Activated T-cell treated with anti-CD3 and anti-CD28 coated beads, Interleukin-2, amount 50 U/mL, for 24 hours (primary cell): ENCODE data around the gene PPP3R1.

Source experiments
- DNase-seq: peaks from one replicate; pipeline ENCODE4 v3.0.0-alpha.2; 2020
- H3K27ac Mint-ChIP-seq: 2 replicates; pipeline ENCODE4 v1.8.0; 2020; ENCODE audit warnings: mild to moderate bottlenecking, mixed read lengths
- H3K27me3 Mint-ChIP-seq: 2 replicates; pipeline ENCODE4 v1.8.0; 2020; ENCODE audit warnings: mixed read lengths
- H3K36me3 Mint-ChIP-seq: 2 replicates; pipeline ENCODE4 v1.8.0; 2020; ENCODE audit warnings: low read depth, mixed read lengths
- H3K4me1 Mint-ChIP-seq: 2 replicates; pipeline ENCODE4 v1.8.0; 2020; ENCODE audit warnings: low read depth, mixed read lengths
- H3K4me3 Mint-ChIP-seq: 2 replicates; pipeline ENCODE4 v1.8.0; 2020; ENCODE audit warnings: mild to moderate bottlenecking, moderate library complexity, mixed read lengths
- H3K9me3 Mint-ChIP-seq: 2 replicates; pipeline ENCODE4 v1.8.0; 2020; ENCODE audit warnings: mixed read lengths

PPP3R1 gene

DNA sequence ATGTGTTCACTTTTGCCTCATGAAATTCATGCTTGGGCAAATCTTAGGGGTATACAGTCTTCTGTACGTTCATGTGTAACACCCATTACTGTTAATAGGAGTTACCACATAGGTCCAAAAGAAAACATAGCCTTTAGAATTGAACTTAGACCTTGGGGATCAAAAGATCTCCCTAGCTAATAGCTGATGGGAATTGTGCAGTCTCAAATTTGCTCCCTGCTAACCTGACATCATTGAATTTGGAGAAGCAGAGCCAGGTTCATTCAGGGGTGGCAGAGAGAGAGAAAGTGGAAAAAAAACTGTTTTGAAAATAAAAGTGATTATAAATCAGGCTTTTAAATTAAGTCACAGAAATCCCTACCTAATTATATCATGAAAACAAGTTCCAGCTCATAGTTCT, 28.0 kb upstream of the PPP3R1 start:
- no peak for DNase-seq
- H3K9me3 Mint-ChIP-seq, result no peaks in the 10 kb centered on the region
- peaks cover 5% of the 10 kb centered on the region for H3K4me1 Mint-ChIP-seq
- H3K27ac Mint-ChIP-seq, result no peak overlapping the region
- H3K4me3 Mint-ChIP-seq, result no peak overlapping the region
- H3K27me3 Mint-ChIP-seq, result peaks cover 28% of the 10 kb centered on the region
- no peaks in the 10 kb centered on the region for H3K36me3 Mint-ChIP-seq

DNA sequence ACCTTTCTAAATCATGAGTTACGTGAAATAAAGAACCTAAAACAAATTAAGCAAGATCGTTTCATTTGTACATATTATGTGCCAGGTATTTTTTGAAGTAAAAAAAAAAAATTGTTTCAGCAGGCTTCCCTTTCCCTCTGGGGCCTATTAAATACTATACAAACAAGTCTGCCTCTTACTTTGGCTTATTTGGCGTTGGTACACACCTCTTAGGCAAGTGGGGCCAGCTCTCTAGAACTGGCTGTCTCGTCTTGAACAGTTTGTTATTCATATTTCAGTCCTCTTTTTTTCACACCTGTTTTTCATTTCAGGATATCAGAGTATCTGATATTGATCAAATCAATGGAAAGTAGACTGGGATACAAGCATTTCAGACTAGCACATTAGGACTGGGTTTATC, 27.4 kb upstream of the PPP3R1 start:
- Mint-ChIP-seq H3K27ac (no peak overlapping the region), H3K36me3 (no peaks in the 10 kb centered on the region), H3K9me3 (no peaks in the 10 kb centered on the region), H3K27me3 (peaks cover 28% of the 10 kb centered on the region), H3K4me1 (peaks cover 5% of the 10 kb centered on the region), H3K4me3 (no peak overlapping the region)
- no peak for DNase-seq

DNA sequence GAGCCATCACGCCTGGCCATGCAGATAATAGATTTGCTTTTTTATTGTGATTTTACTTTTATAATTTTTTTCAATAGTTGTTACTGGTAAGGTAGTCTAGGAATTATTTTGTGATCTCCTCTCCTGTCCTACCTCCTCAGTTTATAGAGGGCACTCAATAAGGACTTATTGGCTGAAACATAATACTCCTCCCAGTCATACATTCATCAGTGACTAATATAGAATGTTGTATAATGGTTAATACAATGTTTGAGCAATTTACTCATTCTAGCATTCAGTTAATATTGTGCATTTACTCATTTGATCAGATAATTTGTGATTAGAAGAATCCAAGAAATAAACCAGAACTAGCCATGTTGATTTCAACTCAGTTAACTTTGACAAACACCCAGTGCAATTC, 25.8 kb upstream of the PPP3R1 start:
- H3K4me1 Mint-ChIP-seq, result peaks cover 5% of the 10 kb centered on the region
- peaks cover 21% of the 10 kb centered on the region for H3K27me3 Mint-ChIP-seq
- H3K36me3 Mint-ChIP-seq, result no peaks in the 10 kb centered on the region
- no peak overlapping the region for H3K4me3 Mint-ChIP-seq
- DNase-seq, result no peak
- H3K27ac Mint-ChIP-seq, result no peak overlapping the region
- H3K9me3 Mint-ChIP-seq, result no peaks in the 10 kb centered on the region

DNA sequence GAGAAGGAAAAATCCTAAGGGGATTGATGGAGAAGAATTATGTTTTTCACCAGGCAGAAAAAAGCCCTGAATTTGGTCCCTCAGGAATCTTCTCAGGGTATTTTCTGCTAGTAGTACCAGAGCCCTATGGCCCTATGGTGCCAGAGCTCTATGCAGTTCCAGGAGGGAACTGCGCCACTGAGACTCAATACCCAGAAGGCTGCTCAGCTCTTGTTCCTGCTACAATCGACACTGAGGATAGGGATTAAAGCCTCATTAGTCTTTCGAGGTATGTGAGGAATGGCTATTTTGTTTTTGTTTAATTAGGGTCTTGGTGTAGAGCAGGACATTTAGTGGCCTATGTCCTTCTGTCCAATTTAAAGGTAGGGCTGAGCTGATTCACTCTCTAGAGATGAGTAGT, 21.7 kb upstream of the PPP3R1 start:
- Mint-ChIP-seq H3K36me3 (no peaks in the 10 kb centered on the region), H3K27ac (no peak overlapping the region), H3K4me3 (no peak overlapping the region), H3K9me3 (no peaks in the 10 kb centered on the region), H3K4me1 (no peaks in the 10 kb centered on the region), H3K27me3 (peaks cover 10% of the 10 kb centered on the region)
- no peak for DNase-seq

DNA sequence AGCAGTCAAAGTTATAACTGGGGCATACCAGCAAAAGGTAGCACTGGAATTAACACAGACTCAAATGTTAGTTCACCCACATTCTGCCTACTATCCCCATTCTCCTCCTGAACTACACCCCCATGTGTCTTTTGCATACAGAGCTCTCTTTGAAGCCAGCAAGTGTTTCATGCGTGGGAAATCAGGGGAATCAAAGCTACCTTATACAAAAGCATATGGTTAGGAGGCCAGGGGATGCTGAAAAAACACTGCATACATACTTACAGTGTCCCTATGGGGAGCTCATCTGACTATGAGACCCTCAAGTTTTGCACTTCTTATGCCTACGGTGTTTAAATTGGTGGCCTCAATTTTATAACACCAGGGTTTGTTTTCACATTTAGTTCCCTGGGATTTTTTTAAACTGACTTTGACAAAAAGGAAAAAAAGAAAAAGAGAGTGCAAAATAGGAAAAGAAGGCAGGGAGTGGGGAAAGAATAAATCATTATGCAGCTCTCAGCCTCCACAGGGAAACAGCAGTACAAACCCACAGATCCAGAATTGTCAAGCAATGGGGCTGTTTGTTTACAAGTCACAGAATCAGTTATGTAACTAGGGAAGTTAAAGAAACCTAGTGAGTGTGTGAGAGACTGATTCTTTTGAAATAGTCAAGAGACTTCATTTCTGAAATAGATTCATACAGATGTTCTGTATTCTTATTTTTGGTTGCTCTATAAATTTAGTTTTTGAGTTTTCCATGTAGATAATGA, 20.1 kb upstream of the PPP3R1 start:
- Mint-ChIP-seq H3K4me3 (no peak overlapping the region), H3K9me3 (no peaks in the 10 kb centered on the region), H3K36me3 (no peaks in the 10 kb centered on the region), H3K27me3 (peaks cover 8% of the 10 kb centered on the region), H3K4me1 (no peaks in the 10 kb centered on the region), H3K27ac (no peak overlapping the region)
- DNase-seq, result no peak

DNA sequence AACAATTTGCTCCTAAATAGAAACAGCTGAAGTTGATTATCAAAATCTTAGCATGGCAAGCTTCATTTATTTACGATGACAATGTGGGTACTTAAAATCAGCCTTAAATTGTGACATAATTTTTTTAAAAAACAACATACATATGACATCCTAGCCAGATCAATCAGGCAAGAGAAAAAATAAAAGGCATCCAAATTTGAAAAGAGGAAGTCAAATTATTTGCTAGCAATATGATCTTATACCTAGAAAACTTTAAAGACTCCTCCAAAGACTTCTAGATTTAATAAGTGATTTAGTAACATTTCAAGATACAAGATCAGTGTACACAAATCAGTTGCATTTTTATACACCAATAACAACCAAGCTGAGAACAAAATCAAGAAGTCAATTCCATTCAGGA, 14.3 kb upstream of the PPP3R1 start:
- Mint-ChIP-seq H3K36me3 (no peaks in the 10 kb centered on the region), H3K27me3 (no peaks in the 10 kb centered on the region), H3K4me1 (no peaks in the 10 kb centered on the region), H3K4me3 (no peak overlapping the region), H3K27ac (no peak overlapping the region), H3K9me3 (no peaks in the 10 kb centered on the region)
- DNase-seq, result no peak

DNA sequence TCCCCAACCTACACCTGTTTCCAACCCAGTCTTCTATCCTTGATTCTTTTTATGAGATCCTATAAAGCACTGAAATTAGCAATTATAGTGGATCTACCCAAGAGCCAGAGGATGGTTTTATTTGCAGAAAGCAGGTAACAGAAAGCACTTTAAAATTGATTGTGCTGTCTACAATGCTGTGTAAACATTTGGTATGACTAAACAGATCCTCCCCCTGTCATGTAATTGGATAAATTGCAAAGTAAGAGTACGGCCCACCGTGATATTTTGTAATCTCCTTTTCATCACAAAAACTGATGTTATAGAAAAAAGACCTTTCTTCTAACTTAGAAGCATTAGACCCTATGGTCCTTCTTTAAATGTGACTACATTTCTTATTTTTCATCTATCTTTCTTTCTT, 11.3 kb upstream of the PPP3R1 start:
- no peak overlapping the region for H3K4me3 Mint-ChIP-seq
- no peak overlapping the region for H3K27ac Mint-ChIP-seq
- H3K27me3 Mint-ChIP-seq, result no peaks in the 10 kb centered on the region
- H3K9me3 Mint-ChIP-seq, result no peaks in the 10 kb centered on the region
- H3K4me1 Mint-ChIP-seq, result no peaks in the 10 kb centered on the region
- no peak for DNase-seq
- no peaks in the 10 kb centered on the region for H3K36me3 Mint-ChIP-seq

DNA sequence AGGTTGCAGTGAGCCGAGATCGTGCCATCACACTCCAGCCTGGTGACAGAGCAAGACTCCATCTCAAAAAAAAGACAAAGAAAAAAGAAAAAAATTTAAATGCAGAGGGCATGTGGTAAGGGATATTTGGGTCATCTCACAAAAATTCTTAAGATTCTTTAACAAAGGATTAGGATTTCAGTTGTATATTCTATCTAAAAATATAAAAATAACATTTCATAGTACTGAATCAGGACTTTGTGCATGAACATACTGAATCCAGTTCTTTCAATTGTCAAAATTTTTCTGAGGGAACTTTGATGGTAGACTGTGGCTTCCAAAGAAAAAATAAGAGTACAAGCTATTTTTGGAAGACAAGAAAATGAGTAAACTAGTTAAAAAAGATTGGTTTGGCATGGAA, 6.5 kb upstream of the PPP3R1 start:
- peaks cover 24% of the 10 kb centered on the region for H3K4me1 Mint-ChIP-seq
- no peaks in the 10 kb centered on the region for H3K9me3 Mint-ChIP-seq
- no peaks in the 10 kb centered on the region for H3K36me3 Mint-ChIP-seq
- no peak overlapping the region for H3K4me3 Mint-ChIP-seq
- no peak for DNase-seq
- no peak overlapping the region for H3K27ac Mint-ChIP-seq
- H3K27me3 Mint-ChIP-seq, result no peaks in the 10 kb centered on the region

DNA sequence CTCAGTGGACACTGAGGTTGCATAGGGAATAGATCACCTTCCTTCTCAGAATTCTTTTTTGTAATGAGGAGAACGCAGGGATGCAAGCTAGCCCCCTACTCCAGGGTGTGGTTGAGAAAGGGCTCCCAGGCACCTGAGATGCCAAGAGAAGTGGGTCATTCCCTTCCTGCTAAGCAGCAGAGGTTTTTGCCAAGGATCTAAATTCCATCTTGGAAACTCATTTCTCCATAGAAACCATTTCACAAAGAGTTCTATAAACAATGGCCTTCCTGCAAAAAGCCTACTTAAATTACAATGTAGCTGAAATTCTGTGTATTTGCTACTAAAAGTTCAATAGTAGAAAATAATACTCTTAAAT, 3.7 kb upstream of the PPP3R1 start:
- no peak for DNase-seq
- no peaks in the 10 kb centered on the region for H3K27me3 Mint-ChIP-seq
- no peaks in the 10 kb centered on the region for H3K9me3 Mint-ChIP-seq
- no peak overlapping the region for H3K27ac Mint-ChIP-seq
- peaks cover 14% of the 10 kb centered on the region for H3K36me3 Mint-ChIP-seq
- H3K4me1 Mint-ChIP-seq, result peaks cover 30% of the 10 kb centered on the region
- H3K4me3 Mint-ChIP-seq, result no peak overlapping the region

DNA sequence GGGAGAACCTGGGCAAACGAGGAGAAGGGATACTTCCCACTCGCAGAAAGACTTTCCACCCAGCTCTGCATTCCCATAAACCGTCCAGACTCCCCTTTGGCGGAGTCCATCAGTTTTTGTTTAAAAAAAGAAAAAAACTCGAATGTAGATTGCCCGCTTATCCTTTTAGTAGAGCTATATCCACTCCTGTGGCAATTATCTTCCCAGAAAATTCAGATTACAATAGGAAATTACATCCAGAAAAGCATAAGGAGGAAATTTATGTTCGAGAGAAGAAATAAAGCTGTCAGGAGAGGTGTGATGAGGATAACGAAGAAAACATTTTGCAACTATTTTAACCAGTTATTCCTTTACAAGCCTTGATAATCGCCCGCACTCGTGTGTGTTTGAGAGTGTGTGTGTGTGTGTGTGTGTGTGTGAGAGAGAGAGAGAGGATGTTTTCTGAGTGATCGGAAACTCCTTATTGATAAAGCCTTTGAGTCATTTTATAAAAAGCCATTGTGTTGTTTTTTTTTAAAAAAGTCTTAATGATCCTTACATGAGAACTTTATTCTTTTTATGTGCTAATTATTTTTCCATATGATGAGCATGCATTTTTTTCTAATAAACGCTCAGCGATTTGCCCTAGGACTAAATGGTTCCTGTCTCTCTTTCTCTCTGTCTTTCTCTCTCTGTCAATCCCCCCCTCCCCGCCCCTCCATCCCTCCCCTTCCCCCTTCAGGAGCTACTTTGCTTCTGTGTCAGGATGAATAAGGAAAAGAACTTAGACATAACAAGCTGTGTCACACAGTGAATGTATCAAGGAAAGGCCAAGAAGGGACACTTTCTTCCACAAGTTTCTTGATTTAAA, 1.1 kb upstream of the PPP3R1 start:
- no peak for DNase-seq
- Mint-ChIP-seq H3K4me3 (peak overlapping the region; percentile 98), H3K9me3 (no peaks in the 10 kb centered on the region), H3K27me3 (no peaks in the 10 kb centered on the region), H3K36me3 (peaks cover 31% of the 10 kb centered on the region), H3K4me1 (peaks cover 41% of the 10 kb centered on the region), H3K27ac (peak overlapping the region; percentile 99)

DNA sequence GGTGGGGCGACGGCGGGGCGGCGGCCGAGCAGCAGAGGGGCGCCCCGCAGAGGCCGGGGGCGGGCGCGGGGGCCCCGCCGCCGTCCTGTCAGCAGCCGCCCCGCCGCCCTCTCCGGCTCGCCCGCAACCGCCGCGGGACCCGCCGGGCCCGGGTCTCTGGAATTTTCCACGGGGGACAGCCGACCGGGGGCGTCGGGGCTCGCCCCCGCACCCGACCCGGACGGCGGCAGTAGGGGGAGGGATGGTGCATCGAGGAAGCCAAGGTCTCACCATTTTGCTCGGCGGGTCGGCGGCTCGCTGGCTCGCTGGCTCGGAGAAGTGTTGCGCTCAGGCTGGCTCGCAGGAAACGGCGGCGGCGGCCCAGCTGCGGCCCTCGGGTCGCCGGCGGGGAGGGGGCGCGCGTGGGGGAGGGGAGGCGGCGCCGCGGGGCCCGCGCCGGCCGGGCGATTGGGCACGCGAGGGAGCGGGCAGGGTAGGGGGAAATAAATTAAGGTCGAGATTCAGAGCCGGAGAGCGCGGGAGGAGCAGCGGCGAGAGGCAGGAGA, 405 bp downstream of the PPP3R1 start:
- Mint-ChIP-seq H3K27ac (peak overlapping the region; percentile 97), H3K36me3 (peaks cover 31% of the 10 kb centered on the region), H3K9me3 (no peaks in the 10 kb centered on the region), H3K27me3 (no peaks in the 10 kb centered on the region), H3K4me3 (peak overlapping the region; percentile 98), H3K4me1 (peaks cover 41% of the 10 kb centered on the region)
- no peak for DNase-seq

DNA sequence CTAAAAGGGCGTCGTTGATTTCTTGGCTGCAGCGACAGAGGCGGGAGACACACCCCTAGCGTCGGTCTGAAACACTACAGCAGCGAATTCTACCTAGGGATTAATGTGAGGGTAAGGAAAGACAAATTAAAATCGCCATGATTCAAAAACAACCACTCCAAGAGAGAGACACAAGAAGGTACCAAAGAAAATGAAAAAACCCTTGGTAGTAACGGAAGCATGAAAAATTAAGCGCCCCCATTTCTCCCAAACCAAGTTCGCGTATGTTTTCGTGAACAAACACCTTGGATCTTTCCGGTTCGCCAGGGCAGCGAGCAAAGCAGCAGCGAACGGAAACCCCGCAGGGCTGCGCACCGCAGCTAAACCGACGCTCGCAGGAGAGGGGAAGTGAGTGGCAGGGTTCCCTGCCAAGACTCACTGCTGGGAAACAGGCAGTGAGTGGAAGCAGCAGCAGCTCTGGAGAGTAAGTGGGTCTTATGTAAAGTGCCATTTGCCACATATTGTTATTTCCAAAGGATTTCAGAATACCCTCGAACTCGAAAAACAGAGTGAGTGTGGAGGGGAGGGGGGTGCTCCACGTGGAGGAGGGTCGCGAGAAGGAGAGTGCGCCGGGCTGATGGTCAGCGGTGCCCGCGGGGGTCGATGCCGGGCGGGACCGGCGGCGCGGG, 1.0 kb downstream of the PPP3R1 start:
- no peaks in the 10 kb centered on the region for H3K27me3 Mint-ChIP-seq
- H3K4me3 Mint-ChIP-seq, result no peak overlapping the region
- peak overlapping the region; percentile 93 for H3K27ac Mint-ChIP-seq
- peaks cover 38% of the 10 kb centered on the region for H3K4me1 Mint-ChIP-seq
- H3K9me3 Mint-ChIP-seq, result no peaks in the 10 kb centered on the region
- peaks cover 31% of the 10 kb centered on the region for H3K36me3 Mint-ChIP-seq
- peak; percentile 70 for DNase-seq

DNA sequence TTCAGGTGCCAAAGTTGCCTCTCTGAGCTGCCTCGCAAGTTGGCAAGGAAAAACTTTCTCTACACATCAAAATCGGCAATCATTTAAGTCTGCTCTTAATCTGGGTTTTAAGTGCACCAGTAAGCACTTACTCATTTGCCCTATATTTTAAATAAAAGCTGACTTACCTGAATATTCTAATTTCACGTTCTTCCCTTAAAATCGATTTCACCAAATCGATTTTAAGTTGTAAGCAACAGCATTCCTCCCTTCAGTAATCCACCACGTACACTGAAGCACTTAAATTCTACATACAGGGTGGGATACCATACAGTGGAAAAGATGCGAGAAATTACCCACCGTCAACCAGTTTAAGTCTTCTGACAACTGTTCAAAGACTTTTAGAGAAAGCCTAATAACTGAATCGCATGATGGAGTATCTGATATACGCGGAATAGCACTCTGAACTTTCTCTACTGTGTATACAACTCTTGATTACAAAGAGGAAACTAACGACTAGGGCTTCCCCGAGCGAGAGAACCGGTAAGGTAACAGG, 1.6 kb downstream of the PPP3R1 start:
- Mint-ChIP-seq H3K9me3 (no peaks in the 10 kb centered on the region), H3K4me1 (peaks cover 34% of the 10 kb centered on the region), H3K27ac (peak overlapping the region; percentile 93), H3K36me3 (peaks cover 31% of the 10 kb centered on the region), H3K4me3 (no peak overlapping the region), H3K27me3 (no peaks in the 10 kb centered on the region)
- DNase-seq, result no peak

DNA sequence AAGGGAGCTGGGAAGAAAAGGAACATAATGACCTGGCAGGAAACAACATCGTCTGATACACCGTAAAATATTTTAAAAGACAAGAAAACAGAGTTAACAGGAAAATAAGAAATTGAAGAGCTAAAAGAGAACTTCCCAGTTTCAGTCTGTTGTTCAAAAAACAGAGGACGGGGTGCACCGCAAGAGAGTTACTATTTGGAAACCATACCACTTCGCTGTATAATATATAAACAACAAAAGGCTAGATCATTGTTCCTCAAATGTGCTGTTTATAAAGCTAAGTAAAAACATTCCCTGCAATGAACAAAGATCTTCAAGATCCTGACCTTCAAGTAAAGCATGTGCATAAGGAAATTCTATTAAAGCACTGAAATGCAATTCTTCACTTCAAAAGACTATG, 2.1 kb downstream of the PPP3R1 start:
- Mint-ChIP-seq H3K4me1 (peaks cover 29% of the 10 kb centered on the region), H3K27me3 (no peaks in the 10 kb centered on the region), H3K36me3 (peaks cover 31% of the 10 kb centered on the region), H3K9me3 (no peaks in the 10 kb centered on the region), H3K27ac (peak overlapping the region; percentile 93), H3K4me3 (no peak overlapping the region)
- no peak for DNase-seq
